Measurements from ENCODE around the gene NRGN. TPM values are rescaled to one million over a fixed set of nuclear protein-coding genes. Genes with fewer than 3 reads are reported as not detected.

Gene NRGN
- total and polyA plus RNA-seq, 10 of the 15 experiments (the other 5 are each of a cell fraction or from before 2014, with no cell fraction given), result 0.36 to 3.2 (median 1.1) TPM; not detected in 2

- H3K9ac ChIP-seq (ENCODE audit: control insufficient read depth, insufficient read depth, low read length), result no peak overlapping the region
- TF ChIP-seq EGR1 (IDR thresholded peaks at IDR 0.05; ENCODE audit: borderline replicate concordance in 1 of 2, low read depth in 2 of 2, low read length in 2 of 2) (no peak), ZZZ3 (IDR thresholded peaks at IDR 0.05; ENCODE audit: control insufficient read depth, insufficient read length, low read depth) (no peak), ZBTB40 (IDR thresholded peaks at IDR 0.05; ENCODE audit: borderline replicate concordance) (no peak), RBBP5 (conservative IDR thresholded peaks at IDR 0.05) (no peak), SRF (IDR thresholded peaks at IDR 0.05; ENCODE audit: low read depth in 2 of 2, low read length in 2 of 2) (no peak), FOXM1 (IDR thresholded peaks at IDR 0.05; ENCODE audit: low read depth, low read length) (no peak), GABPA (IDR thresholded peaks at IDR 0.05; ENCODE audit: low read depth) (no peak), SP1 (IDR thresholded peaks at IDR 0.05; ENCODE audit: low read depth, low read length) (no peak), HDGF (IDR thresholded peaks at IDR 0.05) (no peak), NBN (IDR thresholded peaks at IDR 0.05) (no peak), TBL1XR1 (IDR thresholded peaks at IDR 0.05; ENCODE audit: low read depth, low read length) (no peak), SMAD1 (IDR thresholded peaks at IDR 0.05; ENCODE audit: low read depth, partially characterized antibody) (no peak), NFXL1 (IDR thresholded peaks at IDR 0.05; ENCODE audit: borderline replicate concordance) (no peak), IKZF2 (IDR thresholded peaks at IDR 0.05) (no peak)
- ChIA-PET SMC1A (ENCODE audit: uncharacterized antibody, unreplicated experiment) (interaction anchor here (0.5 to 1.5 kb wide), 2 partner anchors 83 to 84 kb away, joined by 3 read pairs; no protein-coding TSS in a partner anchor), POLR2A (no interaction called here), CTCF (interaction anchor here (0.9 to 2.2 kb wide), 3 partner anchors 40 to 85 kb away, joined by 3 to 10 read pairs (median 5); no protein-coding TSS in a partner anchor), RAD21 (ENCODE audit: unreplicated experiment) (interaction anchor here (1.0 kb wide), 1 partner anchor 10 kb away, joined by 3 read pairs; no protein-coding TSS in a partner anchor)
- BruUV-seq (replicated peaks), result no TSS peak
- no peak overlapping the region for H3K4me3 ChIP-seq
- WGBS (ENCODE audit: insufficient coverage, insufficient replicate concordance, low lambda C conversion rate, missing lambda C conversion rate), result 37% methylated on average over 7 of the region's 7 CpGs
- H4K20me1 ChIP-seq (ENCODE audit: control insufficient read depth, insufficient read depth), result no peaks in the 10 kb centered on the region
- in situ Hi-C loops (cut with MboI), result no loop called here
- DNase-seq (ENCODE audit: low read depth, low spot score) (no peak), ATAC-seq (no peak), FAIRE-seq (no peak)
- no peaks in the 10 kb centered on the region; a peak in 1 of 4 replicates for H3K36me3 ChIP-seq (ENCODE audit: control insufficient read depth in 2 of 2, insufficient read depth in 2 of 2, low read length in 1 of 2)
- peaks cover 12% of the 10 kb centered on the region for H3K79me2 ChIP-seq (ENCODE audit: control insufficient read depth, insufficient read depth, low read length)
- intact Hi-C loops (cut with micrococcal nuclease; ENCODE audit: unreplicated experiment), result no loop called here
- H2AFZ ChIP-seq (ENCODE audit: control insufficient read depth, low read depth, low read length), result no peak overlapping the region
- no peak overlapping the region for H3K27ac ChIP-seq (ENCODE audit: control insufficient read depth, insufficient read depth)
- H3K27me3 ChIP-seq (replicated peaks in 1 of 2; ENCODE audit: control insufficient read depth in 2 of 2, insufficient read depth in 2 of 2, low read length in 1 of 2), result no peaks in the 10 kb centered on the region
- no peak overlapping the region for H3K4me2 ChIP-seq (ENCODE audit: control insufficient read depth, insufficient read depth)
- no peaks in the 10 kb centered on the region for H3K9me3 ChIP-seq (replicated peaks; ENCODE audit: control insufficient read depth, insufficient read depth, low read length)
- peaks cover 6% of the 10 kb centered on the region; the same call in 1 of the 2 replicates for H3K4me1 ChIP-seq (ENCODE audit: control insufficient read depth, insufficient read depth, low read length)
These were observed 13.9 kb downstream of the NRGN start for GRCh38 chr11:124753624-124754023.

Data from GM12878 (cell line).